CD4-positive, alpha-beta T cell treated with Interleukin-10 for 1 hour (primary cell): Measurements from ENCODE around the gene ACVR2B.

Experiments
- DNase-seq: peaks from one replicate; pipeline ENCODE4 v3.0.0-alpha.2; 2020

The ACVR2B gene

GRCh38 chr3:38489766-38490165, 36.1 kb downstream of the ACVR2B start:
- DNase-seq: no peak

GRCh38 chr3:38490281-38491030, 36.8 kb downstream of the ACVR2B start:
- no peak for DNase-seq

- no peak for DNase-seq
These were observed 37.5 kb downstream of the ACVR2B start for GRCh38 chr3:38491215-38491614.

GRCh38 chr3:38493031-38493430, 39.3 kb downstream of the ACVR2B start:
- DNase-seq: no peak

GRCh38 chr3:38496131-38496910, 42.6 kb downstream of the ACVR2B start, which contains the start of gene EXOG:
TSS of gene EXOG (plus strand) at chr3:38496340. CDS start at chr3:38496368, 28 bp downstream.
- DNase-seq: peak; percentile 95

- no peak for DNase-seq
These were observed 43.3 kb downstream of the ACVR2B start for GRCh38 chr3:38497031-38497430.

- no peak for DNase-seq
These were observed 47.2 kb downstream of the ACVR2B start for GRCh38 chr3:38500688-38501417.

GRCh38 chr3:38507120-38507519, 53.4 kb downstream of the ACVR2B start:
- DNase-seq: no peak

- no peak for DNase-seq
These were observed 56.0 kb downstream of the ACVR2B start for GRCh38 chr3:38509732-38510131.

- no peak for DNase-seq
These were observed 56.9 kb downstream of the ACVR2B start for GRCh38 chr3:38510631-38511030.

- DNase-seq: no peak
These were observed 57.9 kb downstream of the ACVR2B start for GRCh38 chr3:38511546-38511945.

- DNase-seq: no peak
These were observed 61.7 kb downstream of the ACVR2B start for GRCh38 chr3:38515367-38515766.

GRCh38 chr3:38516669-38517068, 63.0 kb downstream of the ACVR2B start:
- no peak for DNase-seq

- no peak for DNase-seq
These were observed 65.3 kb downstream of the ACVR2B start for GRCh38 chr3:38519000-38519399.

GRCh38 chr3:38519651-38520050, 66.0 kb downstream of the ACVR2B start:
- peak; percentile 62 for DNase-seq

GRCh38 chr3:38521391-38521987, 67.8 kb downstream of the ACVR2B start:
- DNase-seq: peak; percentile 73

- no peak for DNase-seq
These were observed 68.3 kb downstream of the ACVR2B start for GRCh38 chr3:38522002-38522401.

GRCh38 chr3:38524141-38524739, 70.5 kb downstream of the ACVR2B start:
- no peak for DNase-seq

GRCh38 chr3:38526792-38527191, 73.1 kb downstream of the ACVR2B start:
- DNase-seq: no peak

- no peak for DNase-seq
These were observed 74.8 kb downstream of the ACVR2B start for GRCh38 chr3:38528457-38528856.

GRCh38 chr3:38532529-38532928, 78.8 kb downstream of the ACVR2B start:
- DNase-seq: no peak

GRCh38 chr3:38533285-38533976, 79.7 kb downstream of the ACVR2B start:
- no peak for DNase-seq
